HUES48 (cell line): ENCODE data around the gene TRMO.

Experiments used
- H3K27ac ChIP-seq: one replicate; pipeline ENCODE4 v1.7.0; 2013; ENCODE audit warnings: low read depth, low read length, inconsistent platforms
- H3K27me3 ChIP-seq: 2 replicates; pipeline ENCODE4 v1.6.1; 2013; ENCODE audit warnings: mild to moderate bottlenecking, low read length; ENCODE audit not compliant: control insufficient read depth, insufficient read depth
- H3K36me3 ChIP-seq: 2 replicates; pipeline ENCODE4 v1.6.1; 2013; ENCODE audit warnings: low read length; ENCODE audit not compliant: control insufficient read depth, insufficient read depth
- H3K4me1 ChIP-seq: 2 replicates; pipeline ENCODE4 v1.6.1; 2013; ENCODE audit warnings: mild to moderate bottlenecking, low read length; ENCODE audit not compliant: control insufficient read depth, insufficient read depth
- H3K4me3 ChIP-seq: 2 replicates; pipeline ENCODE4 v1.5.1; 2013; ENCODE audit warnings: mild to moderate bottlenecking, low read depth, low read length
- H3K9ac ChIP-seq: 2 replicates; pipeline ENCODE4 v1.6.1; 2013; ENCODE audit warnings: mild to moderate bottlenecking, low read depth, low read length, moderate library complexity
- H3K9me3 ChIP-seq: 2 replicates; pipeline ENCODE4 v1.6.1; 2013; ENCODE audit warnings: low read length; ENCODE audit not compliant: control insufficient read depth, insufficient read depth

TRMO gene

GRCh38 chr9:97875111-97875510 is 47.2 kb downstream of the TRMO start:
- peaks cover 5% of the 10 kb centered on the region; the same call in 1 of the 2 replicates for H3K4me1 ChIP-seq
- no peak overlapping the region for H3K27ac ChIP-seq
- no peak overlapping the region for H3K9ac ChIP-seq
- H3K27me3 ChIP-seq, result no peaks in the 10 kb centered on the region
- no peaks in the 10 kb centered on the region for H3K9me3 ChIP-seq
- no peaks in the 10 kb centered on the region for H3K36me3 ChIP-seq
- H3K4me3 ChIP-seq, result no peak overlapping the region

- no peak overlapping the region for H3K4me3 ChIP-seq
Measured at GRCh38 chr9:97874624-97875023, 47.7 kb downstream of the TRMO start.

DNA sequence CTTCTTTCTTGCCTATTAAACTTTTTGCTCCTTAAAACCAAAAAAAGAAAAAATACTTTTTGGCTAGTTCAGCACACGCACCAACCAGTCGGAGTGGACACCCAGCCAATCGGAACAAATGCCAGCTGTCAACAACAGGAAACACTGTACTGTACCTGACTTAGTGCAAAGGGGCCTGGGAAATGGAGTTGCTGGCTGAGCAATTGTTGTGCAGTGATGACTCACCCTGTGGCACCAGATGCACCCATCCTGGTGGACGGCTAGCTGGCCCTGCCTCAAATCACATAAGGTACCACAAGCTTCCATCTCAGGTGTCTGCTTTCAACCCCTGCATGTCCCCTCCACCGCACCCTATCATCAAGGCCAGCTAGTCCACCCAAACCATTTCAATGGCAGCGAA is 48.4 kb downstream of the TRMO start:
- Histone ChIP-seq H3K36me3 (no peaks in the 10 kb centered on the region), H3K4me1 (peaks cover 10% of the 10 kb centered on the region), H3K9ac (no peak overlapping the region), H3K27ac (no peak overlapping the region), H3K27me3 (no peaks in the 10 kb centered on the region), H3K4me3 (no peak overlapping the region), H3K9me3 (no peaks in the 10 kb centered on the region)

More at GRCh38 chr9:97874624-97875023, 47.7 kb downstream of the TRMO start:
- Histone ChIP-seq H3K4me1 (peaks cover 5% of the 10 kb centered on the region; the same call in 1 of the 2 replicates), H3K9ac (no peak overlapping the region), H3K27me3 (no peaks in the 10 kb centered on the region), H3K36me3 (no peaks in the 10 kb centered on the region), H3K9me3 (no peaks in the 10 kb centered on the region), H3K27ac (no peak overlapping the region)

- Histone ChIP-seq H3K27ac (no peak overlapping the region), H3K4me1 (peaks cover 14% of the 10 kb centered on the region), H3K9me3 (no peaks in the 10 kb centered on the region), H3K36me3 (no peaks in the 10 kb centered on the region), H3K9ac (no peak overlapping the region), H3K4me3 (no peak overlapping the region), H3K27me3 (no peaks in the 10 kb centered on the region)
Measured at GRCh38 chr9:97873425-97873824, 48.9 kb downstream of the TRMO start.

DNA sequence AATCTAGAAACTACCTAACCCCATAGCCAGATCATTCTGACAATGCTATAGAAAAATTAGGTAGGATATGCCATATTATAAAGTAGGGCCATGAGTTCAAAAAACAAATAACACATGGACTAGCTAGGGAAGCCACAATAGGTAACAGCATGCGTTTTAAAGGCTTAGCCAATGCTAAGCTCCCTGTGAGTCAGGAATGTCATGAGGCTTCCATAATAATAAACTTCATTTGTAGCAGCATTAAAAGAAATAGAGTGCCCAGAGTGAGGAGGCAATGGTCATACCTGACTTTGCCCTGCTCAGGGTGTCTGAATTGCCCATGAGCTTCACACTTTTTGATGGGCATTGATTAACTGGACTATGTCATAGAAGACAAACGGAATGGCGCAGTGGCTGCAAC is 53.4 kb downstream of the TRMO start:
- Histone ChIP-seq H3K36me3 (no peaks in the 10 kb centered on the region), H3K4me1 (peaks cover 14% of the 10 kb centered on the region), H3K9ac (no peak overlapping the region), H3K27me3 (peaks cover 18% of the 10 kb centered on the region), H3K9me3 (0 out of 2 replicates have a peak, but pooled peaks cover 5% of the 10 kb centered on the region), H3K27ac (no peak overlapping the region), H3K4me3 (no peak overlapping the region)

- H3K9me3 ChIP-seq, result 0 out of 2 replicates have a peak, but pooled peaks cover 5% of the 10 kb centered on the region
- H3K4me1 ChIP-seq, result peaks cover 11% of the 10 kb centered on the region
- peaks cover 37% of the 10 kb centered on the region for H3K27me3 ChIP-seq
- no peaks in the 10 kb centered on the region for H3K36me3 ChIP-seq
- H3K4me3 ChIP-seq, result no peak overlapping the region
- no peak overlapping the region for H3K9ac ChIP-seq
- no peak overlapping the region for H3K27ac ChIP-seq
Measured at GRCh38 chr9:97866848-97867247, 55.5 kb downstream of the TRMO start.

DNA sequence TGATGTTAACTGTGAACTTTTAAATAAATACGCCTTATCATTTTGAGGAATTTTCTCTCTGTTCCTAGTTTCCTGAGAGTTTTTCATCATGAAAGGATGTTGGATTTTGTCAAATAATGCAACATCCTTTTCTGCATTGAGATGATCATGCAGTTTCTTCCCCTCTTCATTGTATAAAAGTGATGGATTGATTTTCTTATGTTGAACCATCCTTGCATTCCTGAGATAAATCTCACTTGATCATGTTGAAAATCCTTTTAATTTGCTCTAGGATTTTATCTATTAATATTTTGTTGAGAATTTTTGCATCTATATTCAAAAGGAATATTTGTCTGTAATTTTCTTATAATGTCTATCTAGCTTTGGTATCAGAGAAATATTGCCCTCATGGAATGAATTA is 56.0 kb downstream of the TRMO start:
- Histone ChIP-seq H3K4me3 (no peak overlapping the region), H3K27me3 (peaks cover 43% of the 10 kb centered on the region), H3K9ac (no peak overlapping the region), H3K4me1 (peaks cover 11% of the 10 kb centered on the region), H3K9me3 (0 out of 2 replicates have a peak, but pooled peaks cover 5% of the 10 kb centered on the region), H3K27ac (no peak overlapping the region), H3K36me3 (no peaks in the 10 kb centered on the region)

- Histone ChIP-seq H3K9me3 (0 out of 2 replicates have a peak, but pooled peaks cover 5% of the 10 kb centered on the region), H3K36me3 (no peaks in the 10 kb centered on the region), H3K27me3 (peaks cover 62% of the 10 kb centered on the region), H3K9ac (no peak overlapping the region), H3K27ac (no peak overlapping the region), H3K4me3 (no peak overlapping the region), H3K4me1 (peaks cover 11% of the 10 kb centered on the region)
Measured at GRCh38 chr9:97864396-97864795, 57.9 kb downstream of the TRMO start.

DNA sequence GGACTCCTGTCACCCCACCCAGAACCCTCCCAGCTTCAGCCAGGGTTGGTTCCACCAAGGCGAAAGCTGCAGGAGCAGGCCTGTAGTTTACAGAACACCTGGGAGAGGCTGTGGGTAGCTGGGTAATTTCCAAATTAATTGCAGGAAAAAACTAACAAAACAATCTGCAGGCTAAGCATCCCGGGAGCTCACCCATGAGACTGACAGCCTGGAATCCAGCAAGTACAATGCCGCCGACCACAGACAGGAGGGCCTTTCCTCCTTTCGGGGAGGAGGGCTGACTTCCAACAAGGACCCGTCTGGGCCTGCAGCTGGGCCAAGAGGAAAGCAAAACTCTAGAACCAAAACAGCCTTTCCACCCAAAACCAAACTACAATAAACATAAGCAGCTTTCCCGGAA is 59.0 kb downstream of the TRMO start:
- Histone ChIP-seq H3K4me1 (peaks cover 2% of the 10 kb centered on the region), H3K9ac (no peak overlapping the region), H3K27ac (no peak overlapping the region), H3K27me3 (peaks cover 73% of the 10 kb centered on the region), H3K9me3 (0 out of 2 replicates have a peak, but pooled peaks cover 5% of the 10 kb centered on the region), H3K36me3 (no peaks in the 10 kb centered on the region), H3K4me3 (no peak overlapping the region)

- Histone ChIP-seq H3K27ac (no peak overlapping the region), H3K4me1 (peaks cover 14% of the 10 kb centered on the region), H3K9ac (no peak overlapping the region), H3K27me3 (peaks cover 94% of the 10 kb centered on the region), H3K36me3 (no peaks in the 10 kb centered on the region), H3K4me3 (no peak overlapping the region), H3K9me3 (0 out of 2 replicates have a peak, but pooled peaks cover 2% of the 10 kb centered on the region)
Measured at GRCh38 chr9:97861148-97861475, 61.2 kb downstream of the TRMO start.

GRCh38 chr9:97860451-97861147 is 61.7 kb downstream of the TRMO start:
- Histone ChIP-seq H3K36me3 (no peaks in the 10 kb centered on the region), H3K27ac (no peak overlapping the region), H3K9me3 (no peaks in the 10 kb centered on the region), H3K9ac (no peak overlapping the region), H3K27me3 (peaks cover 96% of the 10 kb centered on the region), H3K4me3 (no peak overlapping the region), H3K4me1 (peaks cover 15% of the 10 kb centered on the region)
